ENCODE data around the gene GRID2.

GRID2 gene

GRCh38 chr4:93127489-93127888, 823.7 kb downstream of the GRID2 start:
- DNase-seq = no peak

- DNase-seq = no peak
Observed at GRCh38 chr4:93132631-93133030, 828.9 kb downstream of the GRID2 start.

GRCh38 chr4:93139118-93139517, 835.4 kb downstream of the GRID2 start:
- DNase-seq = no peak

DNA sequence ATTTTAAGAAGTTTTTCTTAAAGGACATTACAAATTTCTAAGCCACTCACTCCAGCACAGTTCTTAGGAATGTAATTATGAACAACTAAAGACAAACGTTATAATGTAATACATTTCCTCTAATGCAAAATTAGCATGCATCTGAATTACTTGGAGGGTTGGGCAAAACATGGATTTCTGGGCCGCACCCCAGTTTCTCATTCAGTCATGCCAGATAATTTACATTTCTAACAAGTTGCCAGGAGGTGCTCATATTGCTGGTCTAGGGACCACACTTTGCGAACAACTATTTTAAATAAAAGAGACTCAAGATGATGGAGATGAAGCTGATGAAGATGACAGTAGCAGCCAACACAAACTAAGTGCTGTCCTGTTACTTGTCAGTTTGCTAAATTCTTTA, 840.1 kb downstream of the GRID2 start:
- no peak for DNase-seq

GRCh38 chr4:93144644-93145043, 840.9 kb downstream of the GRID2 start:
- no peak for DNase-seq

GRCh38 chr4:93147524-93148212, 843.9 kb downstream of the GRID2 start:
- DNase-seq = no peak

DNA sequence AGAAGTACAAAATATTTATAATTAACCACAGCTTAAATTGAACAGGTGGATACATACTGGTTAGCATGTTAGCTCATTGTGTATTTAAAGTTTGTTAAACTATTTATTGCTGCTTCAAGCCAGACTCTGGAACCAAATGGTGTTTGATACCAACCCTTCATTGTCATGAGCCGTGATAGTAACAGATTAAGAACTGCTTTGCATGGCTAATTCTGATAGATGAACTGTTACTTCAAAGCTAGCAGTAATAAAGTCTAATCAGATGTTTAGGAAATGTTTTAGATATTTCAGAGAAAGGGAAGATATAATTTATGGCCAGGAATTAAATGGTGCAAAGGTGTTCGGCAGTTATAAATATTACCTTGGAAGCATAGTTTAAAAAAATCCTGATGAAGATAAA, 848.7 kb downstream of the GRID2 start:
- no peak for DNase-seq

GRCh38 chr4:93157986-93158385, 854.2 kb downstream of the GRID2 start:
- DNase-seq = no peak

DNA sequence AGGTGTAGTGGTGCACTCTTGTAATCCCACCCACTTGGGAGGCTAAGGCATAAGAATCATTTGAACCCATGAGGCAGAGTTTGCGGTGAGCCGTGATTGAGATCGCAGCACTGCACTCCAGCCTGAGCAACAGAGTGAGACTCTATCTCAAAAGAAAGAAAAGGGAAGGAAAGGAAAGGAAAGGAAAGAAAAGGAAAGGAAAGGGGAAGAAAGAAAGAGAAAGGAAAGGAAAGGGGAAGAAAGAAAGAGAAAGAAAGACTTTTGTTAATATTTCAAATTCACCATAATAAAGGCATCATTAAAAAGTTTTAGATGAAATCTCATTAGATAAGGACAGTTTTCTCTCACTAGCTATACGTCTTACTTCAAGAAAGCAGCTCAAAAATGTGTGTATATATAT, 864.3 kb downstream of the GRID2 start:
- no peak for DNase-seq

DNA sequence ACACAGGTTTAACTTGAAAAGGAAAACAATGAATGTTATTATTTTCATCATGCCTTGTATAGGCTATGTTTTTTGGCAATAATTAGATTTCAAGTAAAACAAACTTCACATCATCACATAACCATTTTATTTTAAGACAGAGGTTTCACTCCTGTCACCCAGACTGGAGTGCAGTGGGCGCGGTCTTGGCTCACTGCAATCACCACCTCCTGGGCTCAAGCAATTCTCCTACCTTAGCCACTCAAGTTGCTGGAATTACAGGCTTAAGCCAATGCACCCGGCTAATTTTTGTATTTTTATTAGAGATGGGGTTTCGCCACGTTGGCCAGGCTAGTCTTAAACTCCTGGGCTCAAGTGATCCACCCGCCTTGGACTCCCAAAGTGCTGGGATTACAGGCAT, 866.2 kb downstream of the GRID2 start:
- no peak for DNase-seq

GRCh38 chr4:93174598-93174997, 870.8 kb downstream of the GRID2 start:
- DNase-seq = no peak

- no peak for DNase-seq
Observed at GRCh38 chr4:93178279-93178678, 874.5 kb downstream of the GRID2 start.

DNA sequence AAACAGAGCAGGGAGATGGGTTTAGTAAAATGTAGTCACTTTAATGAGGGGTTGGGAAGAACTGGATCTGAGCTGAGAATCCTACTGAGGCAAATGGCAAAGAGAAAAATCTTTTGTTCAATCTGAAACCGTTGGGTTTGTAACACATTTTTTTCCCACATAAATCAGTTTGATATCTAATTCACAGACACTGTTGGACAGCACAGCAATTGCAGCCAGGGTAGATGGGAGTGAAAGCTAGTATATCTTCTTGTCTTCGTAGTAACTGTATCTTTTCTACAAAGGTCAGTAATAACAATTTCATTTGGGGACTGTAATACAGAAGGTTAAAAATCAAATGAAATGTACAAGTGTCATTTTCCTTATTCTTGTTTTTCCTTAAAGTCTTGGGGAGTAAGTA, 875.3 kb downstream of the GRID2 start:
- no peak for DNase-seq

DNA sequence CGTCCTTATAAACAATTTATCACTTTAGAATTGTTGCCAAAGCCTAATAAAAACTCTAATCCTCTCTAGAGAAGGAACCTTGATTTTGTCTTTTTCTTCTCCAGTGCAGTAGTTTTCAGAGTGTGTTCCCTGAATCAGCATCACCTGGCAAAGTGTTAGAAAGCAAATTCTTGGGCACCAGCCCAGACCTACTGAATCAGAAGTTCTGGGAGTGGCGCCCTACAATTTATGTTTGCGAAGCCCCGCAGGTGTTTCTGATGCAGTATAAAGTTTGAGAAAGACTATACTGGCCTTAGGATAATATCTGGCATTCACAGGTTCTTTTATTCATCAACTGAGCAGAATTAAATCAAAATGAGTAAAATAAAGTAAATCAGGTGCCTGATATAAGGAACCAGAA, 879.0 kb downstream of the GRID2 start:
- no peak for DNase-seq

GRCh38 chr4:93183576-93183975, 879.8 kb downstream of the GRID2 start:
- DNase-seq = no peak

DNA sequence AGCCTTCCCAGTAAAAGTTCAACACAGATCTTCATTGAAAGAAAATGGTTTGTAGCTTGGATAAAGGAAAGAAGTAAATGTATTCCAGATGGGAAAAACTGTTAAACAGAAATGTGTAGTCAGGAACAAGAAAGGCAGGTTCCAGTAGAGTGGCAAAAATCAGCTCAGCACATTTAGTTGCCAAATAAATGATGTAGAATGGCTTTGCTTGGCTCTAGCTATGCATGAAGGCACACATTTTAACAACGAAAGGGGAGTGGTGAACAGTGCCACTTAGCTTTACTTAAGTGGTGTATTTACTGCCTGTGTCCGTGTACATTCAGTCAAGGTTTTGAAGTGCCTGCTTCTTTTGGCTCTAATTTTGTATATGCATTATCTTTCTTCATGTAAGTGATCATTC, 880.3 kb downstream of the GRID2 start:
- no peak for DNase-seq

- no peak for DNase-seq
Observed at GRCh38 chr4:93186846-93187245, 883.1 kb downstream of the GRID2 start.

GRCh38 chr4:93187466-93187865, 883.7 kb downstream of the GRID2 start:
- DNase-seq = no peak

DNA sequence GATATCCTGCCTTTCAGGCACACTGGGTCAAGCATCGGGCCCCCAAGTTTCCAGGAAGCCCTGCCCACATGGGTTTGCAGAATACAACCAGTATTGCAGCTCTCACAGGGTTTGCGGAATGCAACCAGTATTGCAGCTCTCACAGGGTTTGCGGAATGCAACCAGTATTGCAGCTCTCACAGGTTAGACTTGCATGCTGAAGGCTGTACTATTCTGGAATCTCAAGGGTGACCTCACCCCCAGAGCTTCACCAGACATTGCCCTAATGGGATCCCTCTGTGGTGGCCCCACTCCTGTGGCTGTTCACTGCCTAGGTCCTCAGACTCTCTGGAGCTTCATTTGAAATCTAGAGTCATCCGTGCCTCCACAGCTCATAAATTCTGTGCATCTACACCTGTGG, 884.1 kb downstream of the GRID2 start:
- DNase-seq = no peak

DNA sequence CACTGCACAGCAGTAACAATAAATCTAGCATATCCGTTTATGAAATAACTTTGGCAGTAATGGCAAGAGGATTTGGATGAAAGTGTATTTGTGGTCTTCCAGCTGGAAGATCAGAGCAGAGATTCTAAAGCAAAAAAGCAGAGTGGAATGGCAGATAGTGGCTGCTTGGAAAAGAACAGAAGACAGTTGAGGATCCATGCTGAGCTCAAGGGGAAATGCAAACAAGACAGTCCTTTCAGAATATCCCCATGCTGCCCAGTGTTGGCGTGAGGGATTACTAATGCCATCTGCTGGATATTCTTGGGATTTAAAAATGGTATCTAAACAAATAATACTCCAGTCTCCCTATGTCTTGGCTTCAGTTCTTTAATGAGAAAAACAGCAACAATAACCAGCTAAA, 895.7 kb downstream of the GRID2 start:
- DNase-seq = no peak

- DNase-seq = no peak
Observed at GRCh38 chr4:93201471-93202096, 897.8 kb downstream of the GRID2 start.

DNA sequence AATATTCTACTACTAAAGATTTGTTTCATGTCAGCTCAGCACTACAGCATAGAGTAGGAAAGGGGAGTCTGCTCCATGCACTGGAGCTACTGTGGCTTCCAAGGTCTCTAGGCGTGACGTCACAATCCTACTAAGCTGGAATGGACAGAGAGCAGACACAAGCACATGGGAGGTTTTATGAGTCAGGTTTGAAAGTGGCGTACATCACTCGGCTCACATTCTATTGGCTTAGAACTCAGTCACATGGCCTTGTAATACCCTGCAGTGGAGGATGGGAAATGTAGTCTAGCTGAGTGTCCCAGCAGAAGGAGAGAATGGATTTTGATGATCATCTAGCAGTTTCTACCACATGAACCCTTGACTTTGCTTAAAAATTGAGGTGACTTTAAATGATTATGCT, 899.9 kb downstream of the GRID2 start:
- DNase-seq = no peak

DNA sequence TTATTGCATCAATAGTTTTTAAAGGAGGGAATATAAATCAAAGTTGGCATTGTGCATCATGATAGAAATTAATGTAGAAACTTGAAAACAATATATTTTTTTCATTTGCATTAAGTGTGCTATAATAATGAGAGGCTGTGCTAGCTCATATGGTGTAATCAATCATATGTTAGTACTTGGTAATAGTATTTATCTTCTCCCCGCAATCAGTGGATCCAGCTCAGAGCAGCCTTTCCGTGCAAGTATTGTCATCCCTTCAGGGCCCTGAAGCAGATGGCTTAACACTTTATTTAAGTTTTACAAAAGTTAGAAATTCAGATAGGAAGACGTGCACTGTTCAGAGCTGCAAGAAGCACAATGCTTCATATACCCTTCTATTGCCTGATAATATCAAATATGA, 908.5 kb downstream of the GRID2 start:
- DNase-seq = no peak

GRCh38 chr4:93216646-93217045, 912.9 kb downstream of the GRID2 start:
- DNase-seq = no peak

- DNase-seq = no peak
Observed at GRCh38 chr4:93217431-93217830, 913.7 kb downstream of the GRID2 start.
